Pancreas (tissue), 10 donors: ENCODE results near the gene HIF1A. TPM values are rescaled to one million over a fixed set of nuclear protein-coding genes. Genes with fewer than 3 reads are reported as not detected.

Source experiments
- ATAC-seq, 4 donors: fragments of 200-7000 bp; cut with Tn5 transposase; one replicate each; pipeline versions ENCODE4 v1.8.0 to v1.9.1; 2020; ENCODE audit warnings: mild to moderate bottlenecking in 4 of 4, moderate library complexity in 4 of 4
- DNase-seq, 6 donors: peaks; one replicate each; pipeline ENCODE4 v3.0.0-alpha.2; 2020
- FAIRE-seq: peaks from 2 replicates; lab custom pipeline; 2012; peaks lifted over from hg19 to GRCh38; lab: Jason Lieb, UNC
- H3K27ac ChIP-seq, 4 donors: fragments of 200-600 bp; sonication (generic); 1 replicate in 3 of 4; 2 replicates in 1 of 4; pipeline versions ENCODE4 v1.5.0 to v1.8.0; 2020
- H3K27me3 ChIP-seq, 4 donors: fragments of 200-600 bp; one replicate each; pipeline ENCODE4 v1.8.0; 2021
- H3K36me3 ChIP-seq, 3 donors: fragments of 200-600 bp; sonication (generic) in 1 of 3; one replicate each; pipeline versions ENCODE4 v1.5.0 to v1.8.0; 2020 to 2021
- H3K4me1 ChIP-seq, 3 donors: fragments of 200-600 bp; one replicate each; pipeline ENCODE4 v1.8.0; 2021
- H3K4me3 ChIP-seq, 4 donors: fragments of 200-600 bp; sonication (generic) in 2 of 4; one replicate each; pipeline versions ENCODE4 v1.5.0 to v1.8.0; 2020 to 2021
- H3K9me3 ChIP-seq, 4 donors: fragments of 200-600 bp; one replicate each; pipeline ENCODE4 v1.8.0; 2021
- CTCF ChIP-seq, 4 donors: fragments of 200-600 bp; sonication (generic) in 3 of 4; IDR thresholded peaks; one replicate each; pipeline versions ENCODE4 v1.5.0 to v1.8.0; 2021; ENCODE audit warnings: antibody characterized with exemption in 4 of 4
- WGBS, 2 donors: extraction: QIAGEN DNeasy Blood & Tissue Kit; methylation state at CpG; one replicate each; pipeline ENCODE4 v1.1.7; 2013; 5-methylcytosine and 5-hydroxymethylcytosine counted together
- intact Hi-C, 3 donors: fragments of 100-400 bp; cut with DNase I; formaldehyde crosslinking; loops; one replicate each; pipeline versions ENCODE4 v1.11.1 to v1.14.2; 2022
- polyA plus RNA-seq, 2 donors: library from polyadenylated mRNA; stranded (reverse); fragments of 200-250 nt; gene quantifications; one replicate each; pipeline ENCODE4 v1.2.3, GENCODE V29; 2013
- total RNA-seq, 6 donors: library from RNA; stranded (reverse); fragmentation: NEBNext Ultra II Directional in 4 of 6; extraction: Animal tissue kit (Norgen Biotek cat#: 25700) in 4 of 6; gene quantifications; one replicate each; pipeline versions ENCODE4 v1.2.1 to v1.2.4, GENCODE V29; 2021 to 2023
- donor health status: healthy with polysubstance abuse.
- donor health status: DM: no; HTN: no; CAD: no; lungs with moderate emphysema.
- donor health status: DM: no; HTN: no; CAD: no.
- donor health status: control.
- donor health status: control.
- donor health status: Bipolar disorder and iron deficiency.
- donor health status: DM: yes; HTN: yes; CAD: no.
- donor health status: DM: no; HTN: no; CAD: no.
- donor health status: DM: no; HTN: no; CAD: no.
- donor health status: DM: yes; HTN: yes; CAD: no.

HIF1A gene
- total and polyA plus RNA-seq, 8 donors: 10.6 to 97.4 (median 27.0) TPM

- Histone ChIP-seq H3K4me3 (no peak overlapping the region), H3K4me1 (peaks cover 0 to 5% (median 0%) of the 10 kb centered on the region in 3 donors), H3K9me3 (no peaks in the 10 kb centered on the region), H3K36me3 (no peaks in the 10 kb centered on the region), H3K27ac (no peak overlapping the region), H3K27me3 (no peaks in the 10 kb centered on the region)
- ATAC-seq (no peak), DNase-seq (no peak), FAIRE-seq (no peak)
- intact Hi-C loops: no loop called here
- no peak for TF ChIP-seq CTCF (IDR thresholded peaks at IDR 0.05)
- 83 to 86% methylated on average over 2 of the region's 2 CpGs for WGBS, 2 donors
Measured at GRCh38 chr14:61690982-61691381, 4.3 kb upstream of the HIF1A start.

GRCh38 chr14:61691495-61691894 lies 3.8 kb upstream of the HIF1A start:
- intact Hi-C loops: no loop called here
- FAIRE-seq: no peak

DNA sequence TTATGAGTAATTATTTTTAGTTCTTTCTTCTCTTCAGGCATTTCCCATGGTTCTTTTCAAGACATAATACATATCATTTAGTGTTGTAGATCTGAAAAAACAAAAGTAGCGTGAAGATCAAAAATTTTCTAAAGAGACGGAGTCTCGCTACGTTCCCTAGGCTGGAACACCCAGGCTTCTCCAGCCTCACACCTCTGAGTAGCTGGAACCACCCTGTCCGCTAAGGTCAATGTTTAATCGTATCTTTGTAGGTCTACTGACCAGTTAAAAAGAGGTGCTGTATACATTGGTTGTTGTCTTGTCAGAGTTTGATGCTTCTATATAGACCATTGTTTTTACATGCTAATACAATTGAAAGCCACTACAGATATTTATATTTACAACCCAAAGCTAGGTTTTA lies 1.3 kb upstream of the HIF1A start:
- H3K27ac ChIP-seq: no peak overlapping the region
- no peaks in the 10 kb centered on the region for H3K36me3 ChIP-seq
- FAIRE-seq (no peak), DNase-seq (no peak), ATAC-seq (no peak)
- H3K4me3 ChIP-seq: no peak overlapping the region
- no peaks in the 10 kb centered on the region for H3K9me3 ChIP-seq
- 88 to 95% methylated on average over 6 of the region's 6 CpGs for WGBS, 2 donors
- H3K4me1 ChIP-seq: peaks cover 0 to 11% (median 9%) of the 10 kb centered on the region in 3 donors
- H3K27me3 ChIP-seq: no peaks in the 10 kb centered on the region
- TF ChIP-seq CTCF (IDR thresholded peaks at IDR 0.05): no peak
- intact Hi-C loops: no loop called here

More at GRCh38 chr14:61691495-61691894, 3.8 kb upstream of the HIF1A start:
- DNase-seq (no peak), ATAC-seq (no peak)
- TF ChIP-seq CTCF (IDR thresholded peaks at IDR 0.05): no peak
- H3K27me3 ChIP-seq: no peaks in the 10 kb centered on the region
- H3K4me3 ChIP-seq: no peak overlapping the region
- H3K4me1 ChIP-seq: peaks cover 0 to 5% (median 0%) of the 10 kb centered on the region in 3 donors
- H3K27ac ChIP-seq: no peak overlapping the region
- H3K9me3 ChIP-seq: no peaks in the 10 kb centered on the region
- H3K36me3 ChIP-seq: no peaks in the 10 kb centered on the region

- Histone ChIP-seq H3K27ac (peak overlapping the region; percentile 89 to 99 (median 96)), H3K27me3 (no peaks in the 10 kb centered on the region), H3K4me3 (peak overlapping the region; percentile 80 to 87 (median 83)), H3K4me1 (peaks cover 0 to 22% (median 17%) of the 10 kb centered on the region in 3 donors), H3K9me3 (no peaks in the 10 kb centered on the region), H3K36me3 (no peaks in the 10 kb centered on the region)
- FAIRE-seq (no peak), ATAC-seq (peak; percentile 35 to 53 (median 50)), DNase-seq (peak; percentile 44 to 79 (median 64))
- TF ChIP-seq CTCF (IDR thresholded peaks at IDR 0.05): no peak
- intact Hi-C loops: no loop called here
- 0 to 1% methylated on average over 50 to 70 of the region's 70 CpGs for WGBS, 2 donors
Measured at GRCh38 chr14:61695695-61696527, 598 bp downstream of the HIF1A start.
